ENCODE data around the gene SLC12A6. TPM values are rescaled to one million over a fixed set of nuclear protein-coding genes. Genes with fewer than 3 reads are reported as not detected.
"Not testable (repeated sequence)": the region's sequence is repeated elsewhere in the genome, so short reads cannot be mapped to it uniquely, and the experiment has no call there.

The SLC12A6 gene
- total RNA-seq, 1 experiment from 2014 or later: 15.1 TPM

DNA sequence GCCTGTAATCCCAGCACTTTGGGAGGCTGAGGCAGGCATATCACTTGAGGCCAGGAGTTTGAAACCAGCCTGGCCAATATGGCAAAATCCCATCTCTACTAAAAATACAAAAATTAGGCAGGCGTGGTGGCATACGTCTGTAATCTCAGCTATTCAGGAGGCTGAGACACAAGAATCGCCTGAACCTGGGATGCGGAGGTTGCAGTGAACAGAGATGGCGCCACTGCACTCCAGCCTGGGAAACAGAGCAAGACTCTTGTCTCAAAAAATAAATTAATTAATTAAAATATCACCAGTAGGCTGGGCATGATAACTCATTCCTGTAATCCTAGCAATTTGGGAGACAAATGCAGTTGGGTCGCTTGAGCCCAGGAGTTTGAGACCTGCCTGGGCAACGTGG, 144.3 kb downstream of the SLC12A6 start:
- H3K9me3 ChIP-seq (ENCODE audit: control insufficient read depth in 1 of 2, insufficient read depth in 1 of 2, low read depth in 1 of 2, low read length in 2 of 2); H3K27ac ChIP-seq (ENCODE audit: low read depth, low read length); H3K27me3 ChIP-seq (ENCODE audit: insufficient read depth, low read length); H3K4me3 ChIP-seq (replicated peaks in 1 of 2; ENCODE audit: low read depth in 1 of 2, low read length in 2 of 2); H3K4me1 ChIP-seq (ENCODE audit: control insufficient read depth in 1 of 2, insufficient read depth in 2 of 2, low read length in 2 of 2); BruUV-seq (replicated peaks); H4K20me1 ChIP-seq (ENCODE audit: insufficient read depth); H3K9me2 ChIP-seq (ENCODE audit: insufficient read depth); RAD21 ChIA-PET (ENCODE audit: low non-redundant PET in 1 of 2, low total read pairs in 2 of 2, uncharacterized antibody in 2 of 2, unreplicated experiment in 2 of 2); H2AFZ ChIP-seq (ENCODE audit: low read depth, low read length, poor library complexity, severe bottlenecking); H3K4me2 ChIP-seq (ENCODE audit: low read length); H3K36me3 ChIP-seq (ENCODE audit: control insufficient read depth in 1 of 2, insufficient read depth in 2 of 2, low read length in 2 of 2); H3K9ac ChIP-seq (ENCODE audit: low read length); DNase-seq (ENCODE audit: low read depth, low spot score); intact Hi-C loops (cut with micrococcal nuclease); POLR2A ChIA-PET: not testable (repeated sequence)
- TF ChIP-seq, protein P1, sequence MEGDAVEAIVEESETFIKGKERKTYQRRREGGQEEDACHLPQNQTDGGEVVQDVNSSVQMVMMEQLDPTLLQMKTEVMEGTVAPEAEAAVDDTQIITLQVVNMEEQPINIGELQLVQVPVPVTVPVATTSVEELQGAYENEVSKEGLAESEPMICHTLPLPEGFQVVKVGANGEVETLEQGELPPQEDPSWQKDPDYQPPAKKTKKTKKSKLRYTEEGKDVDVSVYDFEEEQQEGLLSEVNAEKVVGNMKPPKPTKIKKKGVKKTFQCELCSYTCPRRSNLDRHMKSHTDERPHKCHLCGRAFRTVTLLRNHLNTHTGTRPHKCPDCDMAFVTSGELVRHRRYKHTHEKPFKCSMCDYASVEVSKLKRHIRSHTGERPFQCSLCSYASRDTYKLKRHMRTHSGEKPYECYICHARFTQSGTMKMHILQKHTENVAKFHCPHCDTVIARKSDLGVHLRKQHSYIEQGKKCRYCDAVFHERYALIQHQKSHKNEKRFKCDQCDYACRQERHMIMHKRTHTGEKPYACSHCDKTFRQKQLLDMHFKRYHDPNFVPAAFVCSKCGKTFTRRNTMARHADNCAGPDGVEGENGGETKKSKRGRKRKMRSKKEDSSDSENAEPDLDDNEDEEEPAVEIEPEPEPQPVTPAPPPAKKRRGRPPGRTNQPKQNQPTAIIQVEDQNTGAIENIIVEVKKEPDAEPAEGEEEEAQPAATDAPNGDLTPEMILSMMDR (IDR thresholded peaks at IDR 0.05 in 2 of 3, conservative IDR thresholded peaks at IDR 0.05 in 1 of 3; ENCODE audit: borderline replicate concordance in 1 of 3, insufficient read depth in 1 of 3, low read depth in 2 of 3, low read length in 2 of 3): peak in 2 of 3 experiments; percentile 28 to 33; a peak in 2 of 6 replicates
- CTCF ChIA-PET: interaction anchor here (1.7 kb wide), 1 partner anchor 10 kb away, joined by 4 read pairs; no protein-coding TSS in a partner anchor
- peaks cover 74% of the 10 kb centered on the region for H3K79me2 ChIP-seq (ENCODE audit: insufficient read depth, low read length)
- ATAC-seq: peak; percentile 57

DNA sequence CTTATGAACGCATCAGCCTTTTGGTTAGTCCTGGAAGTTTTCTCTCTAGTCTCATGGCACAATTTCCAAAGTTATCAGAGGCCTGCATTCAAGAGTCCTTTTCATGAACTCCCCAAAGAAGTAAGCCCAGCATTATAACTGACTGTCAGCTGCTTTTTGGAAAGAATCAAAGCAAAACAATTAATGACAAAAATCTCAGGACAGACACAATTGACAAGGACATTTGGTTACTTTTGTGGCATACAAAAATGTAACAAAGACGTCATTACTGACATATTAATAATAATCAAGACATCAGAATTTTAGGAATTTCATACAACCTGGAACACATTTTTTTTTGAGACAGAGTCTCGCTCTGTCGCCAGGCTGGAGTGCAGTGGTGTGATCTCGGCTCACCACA, 148.9 kb downstream of the SLC12A6 start:
- ChIA-PET CTCF (no interaction called here), POLR2A (no interaction called here), RAD21 (ENCODE audit: low non-redundant PET in 1 of 2, low total read pairs in 2 of 2, uncharacterized antibody in 2 of 2, unreplicated experiment in 2 of 2) (no interaction called here)
- H3K4me1 ChIP-seq (ENCODE audit: control insufficient read depth in 1 of 2, insufficient read depth in 2 of 2, low read length in 2 of 2): no peaks in the 10 kb centered on the region
- no peak overlapping the region for H3K4me3 ChIP-seq (replicated peaks in 1 of 2; ENCODE audit: low read depth in 1 of 2, low read length in 2 of 2)
- no peak for DNase-seq (ENCODE audit: low read depth, low spot score)
- H3K4me2 ChIP-seq (ENCODE audit: low read length): no peak overlapping the region
- no peaks in the 10 kb centered on the region for H3K36me3 ChIP-seq (ENCODE audit: control insufficient read depth in 1 of 2, insufficient read depth in 2 of 2, low read length in 2 of 2)
- H2AFZ ChIP-seq (ENCODE audit: low read depth, low read length, poor library complexity, severe bottlenecking): no peak overlapping the region
- no peak overlapping the region for H3K27ac ChIP-seq (ENCODE audit: low read depth, low read length)
- H4K20me1 ChIP-seq (ENCODE audit: insufficient read depth): no peaks in the 10 kb centered on the region
- H3K27me3 ChIP-seq (ENCODE audit: insufficient read depth, low read length): no peaks in the 10 kb centered on the region
- no peak for ATAC-seq
- H3K79me2 ChIP-seq (ENCODE audit: insufficient read depth, low read length): peaks cover 81% of the 10 kb centered on the region
- intact Hi-C loops (cut with micrococcal nuclease): no loop called here
- H3K9me2 ChIP-seq (ENCODE audit: insufficient read depth): no peaks in the 10 kb centered on the region
- H3K9me3 ChIP-seq (ENCODE audit: control insufficient read depth in 1 of 2, insufficient read depth in 1 of 2, low read depth in 1 of 2, low read length in 2 of 2): no peaks in the 10 kb centered on the region; a peak in 1 of 4 replicates
- H3K9ac ChIP-seq (ENCODE audit: low read length): no peak overlapping the region
- BruUV-seq (replicated peaks): no TSS peak
- TF ChIP-seq SIN3A (IDR thresholded peaks at IDR 0.05; ENCODE audit: low read depth): no peak
- TF ChIP-seq, protein P2, sequence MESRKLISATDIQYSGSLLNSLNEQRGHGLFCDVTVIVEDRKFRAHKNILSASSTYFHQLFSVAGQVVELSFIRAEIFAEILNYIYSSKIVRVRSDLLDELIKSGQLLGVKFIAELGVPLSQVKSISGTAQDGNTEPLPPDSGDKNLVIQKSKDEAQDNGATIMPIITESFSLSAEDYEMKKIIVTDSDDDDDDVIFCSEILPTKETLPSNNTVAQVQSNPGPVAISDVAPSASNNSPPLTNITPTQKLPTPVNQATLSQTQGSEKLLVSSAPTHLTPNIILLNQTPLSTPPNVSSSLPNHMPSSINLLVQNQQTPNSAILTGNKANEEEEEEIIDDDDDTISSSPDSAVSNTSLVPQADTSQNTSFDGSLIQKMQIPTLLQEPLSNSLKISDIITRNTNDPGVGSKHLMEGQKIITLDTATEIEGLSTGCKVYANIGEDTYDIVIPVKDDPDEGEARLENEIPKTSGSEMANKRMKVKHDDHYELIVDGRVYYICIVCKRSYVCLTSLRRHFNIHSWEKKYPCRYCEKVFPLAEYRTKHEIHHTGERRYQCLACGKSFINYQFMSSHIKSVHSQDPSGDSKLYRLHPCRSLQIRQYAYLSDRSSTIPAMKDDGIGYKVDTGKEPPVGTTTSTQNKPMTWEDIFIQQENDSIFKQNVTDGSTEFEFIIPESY (IDR thresholded peaks at IDR 0.05; ENCODE audit: extremely low read depth, insufficient replicate concordance, low read length): no peak
- TF ChIP-seq, protein P3, sequence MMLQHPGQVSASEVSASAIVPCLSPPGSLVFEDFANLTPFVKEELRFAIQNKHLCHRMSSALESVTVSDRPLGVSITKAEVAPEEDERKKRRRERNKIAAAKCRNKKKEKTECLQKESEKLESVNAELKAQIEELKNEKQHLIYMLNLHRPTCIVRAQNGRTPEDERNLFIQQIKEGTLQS (IDR thresholded peaks at IDR 0.05): no peak
- TF ChIP-seq EZH2phosphoT487 (IDR thresholded peaks at IDR 0.05; ENCODE audit: borderline replicate concordance): no peak
- TF ChIP-seq FOSL1 (IDR thresholded peaks at IDR 0.05; ENCODE audit: low read depth): no peak
- TF ChIP-seq ELF1 (IDR thresholded peaks at IDR 0.05; ENCODE audit: borderline replicate concordance, low read depth): no peak
- TF ChIP-seq TCF7L2 (IDR thresholded peaks at IDR 0.05; ENCODE audit: borderline replicate concordance, extremely low read depth, insufficient read depth, insufficient read length): no peak
- no peak for TF ChIP-seq CBX3 (IDR thresholded peaks at IDR 0.05; ENCODE audit: low read depth)
- TF ChIP-seq SRF (IDR thresholded peaks at IDR 0.05; ENCODE audit: low read depth): no peak
- TF ChIP-seq POLR2A (IDR thresholded peaks at IDR 0.05; ENCODE audit: borderline replicate concordance, extremely low read depth, insufficient read depth, insufficient read length): no peak
- no peak for TF ChIP-seq JUND (IDR thresholded peaks at IDR 0.05)
- TF ChIP-seq YY1 (IDR thresholded peaks at IDR 0.05; ENCODE audit: extremely low read depth, insufficient replicate concordance, low read depth, low read length): no peak
- no peak for TF ChIP-seq EZH2 (IDR thresholded peaks at IDR 0.05)
- TF ChIP-seq EGR1 (IDR thresholded peaks at IDR 0.05; ENCODE audit: low read depth): no peak
- no peak for TF ChIP-seq CEBPB (IDR thresholded peaks at IDR 0.05; ENCODE audit: low read depth)
- TF ChIP-seq RAD21 (IDR thresholded peaks at IDR 0.05; ENCODE audit: low read depth): no peak
- no peak for TF ChIP-seq ZFX (IDR thresholded peaks at IDR 0.05)
